HL-60 (cell line): ENCODE results near the gene TGFBR3L.
"Not testable (repeated sequence)": the region's sequence is repeated elsewhere in the genome, so short reads cannot be mapped to it uniquely, and the experiment has no call there.

Experiments used
- DNase-seq, 2 experiments: peaks; one replicate each; pipeline ENCODE4 v3.0.0-alpha.2; 2010 to 2020; ENCODE audit warnings: low read depth in 1 of 2, low spot score in 1 of 2
- H3K27ac ChIP-seq: fragments of 250-450 bp; sonication (Bioruptor Pico); replicated peaks from 2 replicates; pipeline ENCODE4 v1.5.1; 2020; ENCODE audit warnings: mild to moderate bottlenecking, moderate library complexity
- H3K27me3 ChIP-seq: fragments of 250-450 bp; sonication (Bioruptor Pico); 2 replicates; pipeline ENCODE4 v1.5.1; 2021; ENCODE audit warnings: mild to moderate bottlenecking, moderate library complexity; ENCODE audit not compliant: insufficient read depth, poor library complexity, severe bottlenecking
- H3K4me3 ChIP-seq: replicated peaks from 2 replicates; pipeline ENCODE4 v1.5.1; 2011; ENCODE audit warnings: mild to moderate bottlenecking, control low read depth, low read length; ENCODE audit not compliant: insufficient read depth
- CTCF ChIP-seq: IDR thresholded peaks from one replicate; pipeline ENCODE4 v1.5.1; 2011; ENCODE audit warnings: low read length, control low read depth, inconsistent platforms; ENCODE audit not compliant: insufficient read depth
- GABPA ChIP-seq: IDR thresholded peaks from 2 replicates; pipeline ENCODE4 v1.6.1; 2012; ENCODE audit warnings: low read depth
- POLR2AphosphoS5 ChIP-seq: IDR thresholded peaks from 2 replicates; pipeline ENCODE4 v1.6.1; 2012; ENCODE audit warnings: low read depth
- REST ChIP-seq: IDR thresholded peaks from 2 replicates; pipeline ENCODE4 v1.6.1; 2012; ENCODE audit warnings: low read depth; ENCODE audit not compliant: insufficient replicate concordance
- SPI1 ChIP-seq: IDR thresholded peaks from 2 replicates; pipeline ENCODE4 v1.6.1; 2012; ENCODE audit warnings: low read depth, mild to moderate bottlenecking, borderline replicate concordance

The TGFBR3L gene

GRCh38 chr19:7885818-7886217, 28.8 kb upstream of the TGFBR3L start:
- TF ChIP-seq CTCF: no peak
- TF ChIP-seq SPI1: no peak
- no peak for TF ChIP-seq REST
- TF ChIP-seq POLR2AphosphoS5: no peak
- no peak for TF ChIP-seq GABPA

GRCh38 chr19:7887408-7888144, 27.1 kb upstream of the TGFBR3L start:
- no peak overlapping the region for H3K27ac ChIP-seq
- TF ChIP-seq SPI1: peak; percentile 95
- TF ChIP-seq POLR2AphosphoS5: no peak
- H3K27me3 ChIP-seq: peaks cover 21% of the 10 kb centered on the region
- no peak overlapping the region for H3K4me3 ChIP-seq
- no peak for DNase-seq

More at GRCh38 chr19:7885818-7886217, 28.8 kb upstream of the TGFBR3L start:
- no peak overlapping the region for H3K4me3 ChIP-seq
- no peak for DNase-seq
- H3K27ac ChIP-seq: no peak overlapping the region
- peaks cover 21% of the 10 kb centered on the region for H3K27me3 ChIP-seq

GRCh38 chr19:7888145-7888825, 26.3 kb upstream of the TGFBR3L start, which contains the start of gene LRRC8E:
Gene LRRC8E, plus strand, starts transcription at chr19:7888510. Its CDS starts 7,094 bp downstream, at chr19:7895604.
- DNase-seq: no peak
- H3K4me3 ChIP-seq: no peak within 1 kb of the TSS
- peaks cover 21% of the 10 kb centered on the region for H3K27me3 ChIP-seq
- no peak within 1 kb of the TSS for H3K27ac ChIP-seq
- TF ChIP-seq CTCF (no peak), REST (no peak), GABPA (no peak), SPI1 (no peak), POLR2AphosphoS5 (no peak)

GRCh38 chr19:7888826-7889217, 25.8 kb upstream of the TGFBR3L start:
- TF ChIP-seq SPI1: no peak
- DNase-seq: no peak
- Histone ChIP-seq H3K27ac (no peak overlapping the region), H3K27me3 (peaks cover 21% of the 10 kb centered on the region), H3K4me3 (no peak overlapping the region)

GRCh38 chr19:7893362-7894101, 21.1 kb upstream of the TGFBR3L start:
- DNase-seq, H3K4me3 ChIP-seq, H3K27ac ChIP-seq, H3K27me3 ChIP-seq: not testable (repeated sequence)
